ENCODE results near the gene KIF5C.

- peak; percentile 34 for TF ChIP-seq CTCF (conservative IDR thresholded peaks at IDR 0.05)
- no peak for TF ChIP-seq ZFX (IDR thresholded peaks at IDR 0.05)
Measured at GRCh38 chr2:148926981-148927401, 52.0 kb downstream of the KIF5C start.

Data from C4-2B (cell line).